Ishikawa (cell line): ENCODE results near the gene NLRP8.

ENCODE experiments used
- EP300 ChIP-seq: IDR thresholded peaks from 2 replicates; pipeline ENCODE4 v1.6.1; 2012; ENCODE audit warnings: borderline replicate concordance
- RAD21 ChIP-seq: IDR thresholded peaks from 2 replicates; pipeline ENCODE4 v1.6.1; 2012; ENCODE audit warnings: low read depth
- TAF1 ChIP-seq: IDR thresholded peaks from 2 replicates; pipeline ENCODE4 v1.6.1; 2012; ENCODE audit warnings: low read depth, mild to moderate bottlenecking

- TF ChIP-seq EP300 = no peak
- no peak for TF ChIP-seq RAD21
- TF ChIP-seq TAF1 = no peak
Observed at GRCh38 chr19:55907746-55908145, 39.9 kb upstream of the NLRP8 start.
